NCI-H1048 (cell line): ENCODE data around the gene CRYBB2.
"Not testable (repeated sequence)": the region's sequence is repeated elsewhere in the genome, so short reads cannot be mapped to it uniquely, and the experiment has no call there.

Source experiments
- DNase-seq: peaks from one replicate; lab custom pipeline; 2025; lab: John Stamatoyannopoulos, UW

The CRYBB2 gene

GRCh38 chr22:25233706-25234105 is 14.3 kb downstream of the CRYBB2 start:
- DNase-seq: not testable (repeated sequence)

- peak; percentile 26 for DNase-seq
Observed at GRCh38 chr22:25235547-25236290, 16.3 kb downstream of the CRYBB2 start.

DNA sequence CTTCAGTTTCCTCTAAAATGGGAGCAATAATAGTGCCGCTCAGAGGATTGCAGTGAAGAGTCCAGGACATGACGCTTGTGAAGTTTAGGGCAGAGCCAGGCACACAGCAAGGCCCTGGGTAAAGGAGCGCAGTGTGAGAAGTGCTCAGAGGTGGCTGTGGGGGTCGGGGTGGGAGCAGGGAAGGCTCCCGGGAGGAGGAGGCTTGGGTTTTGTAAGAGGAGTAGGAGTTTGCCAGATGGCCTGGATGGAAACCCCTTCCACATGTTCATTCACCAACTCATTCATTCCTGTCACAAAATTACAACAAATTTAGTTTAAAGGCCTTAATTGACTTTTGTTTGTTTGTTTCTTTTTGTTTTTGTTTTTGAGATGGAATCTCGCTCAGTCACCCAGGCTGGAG is 17.0 kb downstream of the CRYBB2 start:
- no peak for DNase-seq

GRCh38 chr22:25237503-25237902 is 18.1 kb downstream of the CRYBB2 start:
- DNase-seq: no peak

DNA sequence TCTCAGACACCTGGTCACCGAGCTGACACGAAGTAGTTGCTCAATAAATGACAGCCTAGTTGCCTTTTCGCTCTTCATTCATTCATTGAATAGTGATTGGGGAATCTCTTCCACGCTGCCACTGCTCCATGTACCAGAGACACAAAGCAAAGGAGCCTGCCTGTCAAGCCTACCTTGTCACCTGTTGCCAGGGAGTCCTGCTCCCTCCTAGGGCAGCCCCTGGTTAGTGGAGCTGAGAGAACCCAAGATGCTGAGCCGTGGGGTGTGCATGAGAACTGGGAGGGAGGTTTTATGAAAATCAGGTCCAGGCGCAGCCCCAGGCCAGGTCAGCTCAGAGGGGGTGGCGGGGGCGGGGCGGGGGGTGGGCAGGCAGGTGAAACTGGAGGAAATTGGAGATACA is 18.6 kb downstream of the CRYBB2 start:
- DNase-seq: not testable (repeated sequence)

GRCh38 chr22:25255169-25255568 is 35.7 kb downstream of the CRYBB2 start:
- DNase-seq: not testable (repeated sequence)

DNA sequence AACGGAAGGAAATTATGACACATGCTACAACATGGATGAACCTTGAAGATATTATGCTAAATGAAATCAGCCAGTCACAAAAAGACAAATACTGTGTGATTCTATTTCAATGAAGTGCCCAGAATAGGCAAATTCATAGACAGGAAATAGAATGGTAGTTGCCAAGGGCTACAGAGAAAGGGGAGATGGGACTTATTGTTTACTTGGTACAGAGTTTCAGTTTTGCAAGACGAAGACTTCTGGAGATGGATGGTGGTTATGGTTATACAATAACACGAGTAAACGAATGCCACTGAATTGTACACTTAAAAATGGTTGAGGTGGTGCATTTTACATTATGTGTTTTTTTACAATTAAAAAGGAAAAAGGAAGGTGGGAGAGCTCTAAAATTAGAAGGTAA is 48.1 kb downstream of the CRYBB2 start:
- DNase-seq: not testable (repeated sequence)

GRCh38 chr22:25268902-25269301 is 49.5 kb downstream of the CRYBB2 start:
- DNase-seq: not testable (repeated sequence)

DNA sequence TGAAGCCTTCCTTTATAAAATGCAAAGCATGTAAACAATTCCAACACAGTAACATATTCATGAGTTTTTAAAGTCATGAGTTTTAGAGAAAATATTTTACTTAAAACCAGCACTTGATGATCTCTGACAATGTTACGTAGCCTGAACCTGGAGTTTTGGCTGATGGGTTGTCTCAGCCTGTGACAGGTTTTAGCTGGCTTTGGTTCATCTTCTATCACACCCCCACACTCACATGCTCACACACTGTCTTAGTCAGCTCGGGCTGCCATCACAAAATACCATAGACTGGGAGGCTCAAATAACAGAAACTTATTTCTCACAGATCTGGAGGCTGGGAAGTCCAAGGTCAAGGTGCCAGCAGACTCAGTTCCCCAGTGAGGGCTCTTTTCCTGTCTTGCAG is 50.6 kb downstream of the CRYBB2 start:
- not testable (repeated sequence) for DNase-seq

DNA sequence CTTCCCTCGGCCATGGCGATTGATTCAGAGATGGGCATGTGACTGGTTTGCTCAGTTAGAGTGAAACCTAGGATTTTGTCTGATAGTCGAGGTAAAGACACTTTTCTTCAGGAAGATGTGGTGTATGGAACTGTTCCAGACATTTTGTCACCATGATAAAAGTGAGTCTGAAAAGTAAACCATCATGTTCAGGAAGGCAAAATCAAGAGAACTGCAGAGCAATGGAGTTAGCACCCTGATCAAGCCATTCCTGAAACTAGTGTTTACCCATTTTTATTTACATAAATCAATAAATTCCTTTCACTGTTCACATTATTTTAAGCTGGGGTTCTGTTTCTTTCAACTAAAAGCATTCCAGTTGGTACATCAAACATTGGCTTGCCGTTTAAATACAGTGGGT is 53.8 kb downstream of the CRYBB2 start:
- DNase-seq: not testable (repeated sequence)

- not testable (repeated sequence) for DNase-seq
Observed at GRCh38 chr22:25273928-25274327, 54.5 kb downstream of the CRYBB2 start.

GRCh38 chr22:25280118-25280517 is 60.7 kb downstream of the CRYBB2 start:
- DNase-seq: not testable (repeated sequence)
